ENCODE results near the gene SLC52A3. TPM values are rescaled to one million over a fixed set of nuclear protein-coding genes. Genes with fewer than 3 reads are reported as not detected.

SLC52A3 gene
- total and polyA plus RNA-seq, 2 of the 13 experiments (the other 11 are each of a cell fraction or from before 2014, with no cell fraction given), result 0.03 TPM; not detected in 1

DNA sequence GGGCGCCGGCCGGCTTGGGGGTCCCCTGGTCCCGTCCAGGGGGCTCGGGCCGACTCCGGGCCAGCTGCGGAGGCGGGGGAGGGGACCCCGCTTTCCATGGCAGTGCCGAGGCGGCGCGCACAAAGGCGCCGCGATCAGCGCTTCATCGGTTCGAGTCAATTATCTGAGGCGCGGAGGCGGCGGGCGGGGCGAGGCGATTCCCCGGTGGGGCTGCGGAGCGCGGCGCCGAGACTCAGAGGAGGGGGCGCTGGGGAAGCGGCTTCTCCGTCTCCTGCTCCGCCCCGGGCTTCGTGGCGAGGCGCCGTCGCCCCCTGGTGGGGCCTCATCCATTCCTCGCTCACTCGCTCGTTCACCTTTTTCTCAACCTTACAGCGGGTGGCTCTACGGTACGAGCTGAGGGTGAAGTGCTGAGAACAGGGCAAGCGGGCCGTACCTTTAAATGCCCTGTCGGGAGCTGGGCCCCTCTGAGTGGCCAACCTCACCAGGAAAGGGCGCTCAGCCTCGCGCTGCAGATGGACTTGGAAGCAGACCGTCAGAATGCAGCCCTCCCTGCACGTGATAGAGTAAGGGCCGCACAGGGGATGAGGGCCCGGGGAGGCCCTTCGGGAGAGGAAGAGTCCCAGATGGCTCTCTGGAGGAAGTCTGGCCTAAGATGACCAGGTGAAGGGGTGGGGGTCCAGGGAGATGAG is 39.9 kb downstream of the SLC52A3 start (continued):
- TF ChIP-seq ZBTB14 (CRISPR knock-in tag; IDR thresholded peaks at IDR 0.05) (no peak), CENPX (CRISPR knock-in tag; IDR thresholded peaks at IDR 0.05) (no peak), CCDC6 (CRISPR knock-in tag; IDR thresholded peaks at IDR 0.05) (no peak), ZFYVE20 (CRISPR knock-in tag; IDR thresholded peaks at IDR 0.05; ENCODE audit: borderline replicate concordance, low read depth) (no peak), NFE2L1 (CRISPR knock-in tag; IDR thresholded peaks at IDR 0.05; ENCODE audit: borderline replicate concordance) (no peak; the same call in 1 of the 2 replicates), THYN1 (CRISPR knock-in tag; IDR thresholded peaks at IDR 0.05; ENCODE audit: borderline replicate concordance, low read depth) (no peak), ZNF609 (CRISPR knock-in tag; IDR thresholded peaks at IDR 0.05; ENCODE audit: borderline replicate concordance) (0 out of 2 replicates have a peak, but pooled peaks have one; percentile 49), KMT2A (CRISPR knock-in tag; IDR thresholded peaks at IDR 0.05) (no peak), HCFC1 (IDR thresholded peaks at IDR 0.05; ENCODE audit: low read depth, low read length) (no peak), ZNF121 (CRISPR knock-in tag; IDR thresholded peaks at IDR 0.05) (peak; percentile 34; the same call in 1 of the 2 replicates), HOMEZ (CRISPR knock-in tag; IDR thresholded peaks at IDR 0.05; ENCODE audit: low read depth) (0 out of 2 replicates have a peak, but pooled peaks have one; percentile 30), BATF2 (CRISPR knock-in tag; IDR thresholded peaks at IDR 0.05) (no peak), RNF2 (conservative IDR thresholded peaks at IDR 0.05; ENCODE audit: low read depth) (0 out of 2 replicates have a peak, but pooled peaks have one; percentile 28), CENPT (CRISPR knock-in tag; IDR thresholded peaks at IDR 0.05; ENCODE audit: low read depth) (no peak), ZNF607 (CRISPR knock-in tag; IDR thresholded peaks at IDR 0.05; ENCODE audit: borderline replicate concordance) (no peak), TP53 (CRISPR knock-in tag; conservative IDR thresholded peaks at IDR 0.05) (no peak), TERF1 (CRISPR knock-in tag; IDR thresholded peaks at IDR 0.05) (no peak)
- TF ChIP-seq, protein P1, sequence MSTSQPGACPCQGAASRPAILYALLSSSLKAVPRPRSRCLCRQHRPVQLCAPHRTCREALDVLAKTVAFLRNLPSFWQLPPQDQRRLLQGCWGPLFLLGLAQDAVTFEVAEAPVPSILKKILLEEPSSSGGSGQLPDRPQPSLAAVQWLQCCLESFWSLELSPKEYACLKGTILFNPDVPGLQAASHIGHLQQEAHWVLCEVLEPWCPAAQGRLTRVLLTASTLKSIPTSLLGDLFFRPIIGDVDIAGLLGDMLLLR (CRISPR knock-in tag; IDR thresholded peaks at IDR 0.05), result no peak
